GM18951 (cell line): ENCODE results near the gene THSD4.

Experiments
- POLR2A ChIP-seq: IDR thresholded peaks from 4 replicates; pipeline ENCODE4 v1.6.1; 2011; ENCODE audit warnings: mild to moderate bottlenecking; ENCODE audit not compliant: insufficient read length, insufficient read depth; ENCODE audit errors: extremely low read depth
- in situ Hi-C: fragments of 300-500 bp; cut with MboI; formaldehyde crosslinking; loops from one replicate; pipeline ENCODE4 v1.12.0; 2022; ENCODE audit warnings: low sequenced_read_pairs, mixed read lengths, inconsistent platforms; ENCODE audit not compliant: unreplicated experiment

THSD4 gene

GRCh38 chr15:71225851-71226250 is 110.6 kb downstream of the THSD4 start:
- in situ Hi-C loops: no loop called here
- TF ChIP-seq POLR2A: no peak

GRCh38 chr15:71226536-71227455 is 111.5 kb downstream of the THSD4 start:
- in situ Hi-C loops: no loop called here
- TF ChIP-seq POLR2A: no peak

- no peak for TF ChIP-seq POLR2A
- in situ Hi-C loops: no loop called here
These were observed 113.1 kb downstream of the THSD4 start for GRCh38 chr15:71228403-71228802.

- in situ Hi-C loops: no loop called here
- no peak for TF ChIP-seq POLR2A
These were observed 115.0 kb downstream of the THSD4 start for GRCh38 chr15:71230303-71230702.

- no peak for TF ChIP-seq POLR2A
- in situ Hi-C loops: no loop called here
These were observed 116.5 kb downstream of the THSD4 start for GRCh38 chr15:71231758-71232157.

GRCh38 chr15:71232411-71232810 is 117.1 kb downstream of the THSD4 start:
- in situ Hi-C loops: no loop called here
- TF ChIP-seq POLR2A: no peak

- no peak for TF ChIP-seq POLR2A
- in situ Hi-C loops: no loop called here
These were observed 122.4 kb downstream of the THSD4 start for GRCh38 chr15:71237456-71238188.

- in situ Hi-C loops: no loop called here
- TF ChIP-seq POLR2A: no peak
These were observed 123.7 kb downstream of the THSD4 start for GRCh38 chr15:71238926-71239325.

GRCh38 chr15:71239592-71240364 is 124.5 kb downstream of the THSD4 start:
- TF ChIP-seq POLR2A: no peak

GRCh38 chr15:71242292-71242691 is 127.0 kb downstream of the THSD4 start:
- in situ Hi-C loops: no loop called here
- TF ChIP-seq POLR2A: no peak

More at GRCh38 chr15:71239592-71240364, 124.5 kb downstream of the THSD4 start:
- in situ Hi-C loops: no loop called here

- in situ Hi-C loops: no loop called here
- TF ChIP-seq POLR2A: no peak
These were observed 129.0 kb downstream of the THSD4 start for GRCh38 chr15:71244250-71244649.

GRCh38 chr15:71245588-71245987 is 130.3 kb downstream of the THSD4 start:
- in situ Hi-C loops: no loop called here
- TF ChIP-seq POLR2A: no peak

- TF ChIP-seq POLR2A: no peak
- in situ Hi-C loops: no loop called here
These were observed 133.1 kb downstream of the THSD4 start for GRCh38 chr15:71248386-71248785.
